ENCODE measurements around the gene TFCP2L1.

DNA sequence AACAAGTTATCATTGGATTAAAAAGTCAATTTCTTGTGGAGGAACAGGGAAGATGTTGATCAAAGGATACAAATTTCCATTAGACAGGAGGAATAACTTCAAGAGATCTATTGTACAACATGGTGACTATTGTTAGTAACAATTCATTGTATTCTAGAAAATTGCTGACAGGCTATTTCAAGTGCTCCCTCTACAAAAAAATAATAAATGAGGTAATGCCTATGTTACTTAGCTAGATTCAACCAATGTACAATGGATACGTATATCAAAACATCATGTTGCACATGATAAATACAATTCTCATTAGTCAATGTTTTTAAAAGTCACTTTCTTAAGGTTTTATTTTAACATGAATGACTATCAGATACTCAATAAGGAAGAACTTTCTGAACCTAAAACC is 33.5 kb downstream of the TFCP2L1 start:
- TF ChIP-seq EZH2phosphoT487 (IDR thresholded peaks at IDR 0.05; ENCODE audit: unreplicated experiment) = no peak
- TF ChIP-seq, protein P1, sequence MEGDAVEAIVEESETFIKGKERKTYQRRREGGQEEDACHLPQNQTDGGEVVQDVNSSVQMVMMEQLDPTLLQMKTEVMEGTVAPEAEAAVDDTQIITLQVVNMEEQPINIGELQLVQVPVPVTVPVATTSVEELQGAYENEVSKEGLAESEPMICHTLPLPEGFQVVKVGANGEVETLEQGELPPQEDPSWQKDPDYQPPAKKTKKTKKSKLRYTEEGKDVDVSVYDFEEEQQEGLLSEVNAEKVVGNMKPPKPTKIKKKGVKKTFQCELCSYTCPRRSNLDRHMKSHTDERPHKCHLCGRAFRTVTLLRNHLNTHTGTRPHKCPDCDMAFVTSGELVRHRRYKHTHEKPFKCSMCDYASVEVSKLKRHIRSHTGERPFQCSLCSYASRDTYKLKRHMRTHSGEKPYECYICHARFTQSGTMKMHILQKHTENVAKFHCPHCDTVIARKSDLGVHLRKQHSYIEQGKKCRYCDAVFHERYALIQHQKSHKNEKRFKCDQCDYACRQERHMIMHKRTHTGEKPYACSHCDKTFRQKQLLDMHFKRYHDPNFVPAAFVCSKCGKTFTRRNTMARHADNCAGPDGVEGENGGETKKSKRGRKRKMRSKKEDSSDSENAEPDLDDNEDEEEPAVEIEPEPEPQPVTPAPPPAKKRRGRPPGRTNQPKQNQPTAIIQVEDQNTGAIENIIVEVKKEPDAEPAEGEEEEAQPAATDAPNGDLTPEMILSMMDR (conservative IDR thresholded peaks at IDR 0.05; ENCODE audit: low read depth in 2 of 2) = no peak
- TF ChIP-seq POLR2AphosphoS5 (IDR thresholded peaks at IDR 0.05; ENCODE audit: low read depth) = no peak
- no peak for TF ChIP-seq EZH2 (IDR thresholded peaks at IDR 0.05; ENCODE audit: low read depth, unreplicated experiment)
- TF ChIP-seq, protein P2, sequence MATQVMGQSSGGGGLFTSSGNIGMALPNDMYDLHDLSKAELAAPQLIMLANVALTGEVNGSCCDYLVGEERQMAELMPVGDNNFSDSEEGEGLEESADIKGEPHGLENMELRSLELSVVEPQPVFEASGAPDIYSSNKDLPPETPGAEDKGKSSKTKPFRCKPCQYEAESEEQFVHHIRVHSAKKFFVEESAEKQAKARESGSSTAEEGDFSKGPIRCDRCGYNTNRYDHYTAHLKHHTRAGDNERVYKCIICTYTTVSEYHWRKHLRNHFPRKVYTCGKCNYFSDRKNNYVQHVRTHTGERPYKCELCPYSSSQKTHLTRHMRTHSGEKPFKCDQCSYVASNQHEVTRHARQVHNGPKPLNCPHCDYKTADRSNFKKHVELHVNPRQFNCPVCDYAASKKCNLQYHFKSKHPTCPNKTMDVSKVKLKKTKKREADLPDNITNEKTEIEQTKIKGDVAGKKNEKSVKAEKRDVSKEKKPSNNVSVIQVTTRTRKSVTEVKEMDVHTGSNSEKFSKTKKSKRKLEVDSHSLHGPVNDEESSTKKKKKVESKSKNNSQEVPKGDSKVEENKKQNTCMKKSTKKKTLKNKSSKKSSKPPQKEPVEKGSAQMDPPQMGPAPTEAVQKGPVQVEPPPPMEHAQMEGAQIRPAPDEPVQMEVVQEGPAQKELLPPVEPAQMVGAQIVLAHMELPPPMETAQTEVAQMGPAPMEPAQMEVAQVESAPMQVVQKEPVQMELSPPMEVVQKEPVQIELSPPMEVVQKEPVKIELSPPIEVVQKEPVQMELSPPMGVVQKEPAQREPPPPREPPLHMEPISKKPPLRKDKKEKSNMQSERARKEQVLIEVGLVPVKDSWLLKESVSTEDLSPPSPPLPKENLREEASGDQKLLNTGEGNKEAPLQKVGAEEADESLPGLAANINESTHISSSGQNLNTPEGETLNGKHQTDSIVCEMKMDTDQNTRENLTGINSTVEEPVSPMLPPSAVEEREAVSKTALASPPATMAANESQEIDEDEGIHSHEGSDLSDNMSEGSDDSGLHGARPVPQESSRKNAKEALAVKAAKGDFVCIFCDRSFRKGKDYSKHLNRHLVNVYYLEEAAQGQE (IDR thresholded peaks at IDR 0.05; ENCODE audit: unreplicated experiment) = no peak
- no peak for TF ChIP-seq CREB1 (CRISPR knock-in tag; IDR thresholded peaks at IDR 0.05; ENCODE audit: low read depth)

Data from GM23338 (cell line).